ENCODE data around the gene DPPA4. TPM values are rescaled to one million over a fixed set of nuclear protein-coding genes. Genes with fewer than 3 reads are reported as not detected.

DPPA4 gene
- total RNA-seq, 1 experiment from 2014 or later, result not detected

DNA sequence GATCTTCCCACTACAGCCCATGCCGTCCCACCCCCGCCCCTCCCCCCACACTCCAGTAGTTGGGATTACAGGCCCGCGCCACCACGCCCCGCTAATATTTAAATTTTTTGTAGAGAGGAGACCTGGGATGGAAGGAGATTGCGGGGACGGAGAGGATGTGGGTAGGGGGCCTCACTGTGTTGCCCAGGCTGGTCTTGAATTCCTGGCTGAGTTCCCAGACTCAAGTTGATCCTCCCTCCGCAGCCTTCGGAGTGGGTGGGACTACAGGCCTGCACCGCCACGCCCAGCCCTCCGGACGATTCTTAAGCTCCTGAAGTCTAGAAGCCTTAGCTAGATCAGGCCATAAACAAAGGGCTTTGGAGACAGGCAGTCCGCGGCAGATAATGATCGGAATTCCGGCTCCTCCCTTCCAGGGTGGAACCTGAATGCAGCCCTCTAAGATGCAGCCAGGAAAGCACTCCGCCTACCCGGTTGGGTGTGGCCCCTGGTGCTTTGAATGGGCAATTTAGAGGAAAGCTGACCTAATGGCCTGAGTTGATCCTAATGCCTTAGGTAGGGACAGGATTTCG lies 21.1 kb downstream of the DPPA4 start, which contains the start of gene DPPA2:
TSS of gene DPPA2 (minus strand) at position 356 of the 569 bp plus-strand sequence. CDS start 1,975 bp downstream, outside the sequence.
- H2AFZ ChIP-seq, result 0 out of 2 replicates have a peak within 1 kb of the TSS, but pooled peaks have one; percentile 59
- H3K27me3 ChIP-seq (ENCODE audit: insufficient read depth, low read depth), result no peaks in the 10 kb centered on the region
- H3K9me2 ChIP-seq (ENCODE audit: insufficient read depth), result no peaks in the 10 kb centered on the region
- BruUV-seq (replicated peaks), result no TSS peak
- H3K9me3 ChIP-seq (ENCODE audit: insufficient read depth, low read depth), result no peaks in the 10 kb centered on the region; the same call in 1 of the 2 replicates
- no peak within 1 kb of the TSS for H3K4me3 ChIP-seq
- H3F3A ChIP-seq (ENCODE audit: insufficient read depth, low read depth), result no peaks in the 10 kb centered on the region
- POLR2A ChIA-PET (ENCODE audit: unreplicated experiment), result no interaction called here
- CTCF ChIA-PET, result no interaction called here
- H3K79me2 ChIP-seq (ENCODE audit: low read depth), result no peaks in the 10 kb centered on the region
- no peak within 1 kb of the TSS for H3K4me2 ChIP-seq
- no peak within 1 kb of the TSS for H3K27ac ChIP-seq
- intact Hi-C loops (cut with micrococcal nuclease; ENCODE audit: unreplicated experiment), result no loop called here
- H4K20me1 ChIP-seq (ENCODE audit: insufficient read depth), result no peaks in the 10 kb centered on the region
- no peak for DNase-seq
- TF ChIP-seq EZH2 (IDR thresholded peaks at IDR 0.05; ENCODE audit: low read depth), result no peak
- TF ChIP-seq, protein P1, sequence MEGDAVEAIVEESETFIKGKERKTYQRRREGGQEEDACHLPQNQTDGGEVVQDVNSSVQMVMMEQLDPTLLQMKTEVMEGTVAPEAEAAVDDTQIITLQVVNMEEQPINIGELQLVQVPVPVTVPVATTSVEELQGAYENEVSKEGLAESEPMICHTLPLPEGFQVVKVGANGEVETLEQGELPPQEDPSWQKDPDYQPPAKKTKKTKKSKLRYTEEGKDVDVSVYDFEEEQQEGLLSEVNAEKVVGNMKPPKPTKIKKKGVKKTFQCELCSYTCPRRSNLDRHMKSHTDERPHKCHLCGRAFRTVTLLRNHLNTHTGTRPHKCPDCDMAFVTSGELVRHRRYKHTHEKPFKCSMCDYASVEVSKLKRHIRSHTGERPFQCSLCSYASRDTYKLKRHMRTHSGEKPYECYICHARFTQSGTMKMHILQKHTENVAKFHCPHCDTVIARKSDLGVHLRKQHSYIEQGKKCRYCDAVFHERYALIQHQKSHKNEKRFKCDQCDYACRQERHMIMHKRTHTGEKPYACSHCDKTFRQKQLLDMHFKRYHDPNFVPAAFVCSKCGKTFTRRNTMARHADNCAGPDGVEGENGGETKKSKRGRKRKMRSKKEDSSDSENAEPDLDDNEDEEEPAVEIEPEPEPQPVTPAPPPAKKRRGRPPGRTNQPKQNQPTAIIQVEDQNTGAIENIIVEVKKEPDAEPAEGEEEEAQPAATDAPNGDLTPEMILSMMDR (conservative IDR thresholded peaks at IDR 0.05), result no peak
- no peaks in the 10 kb centered on the region for H3K4me1 ChIP-seq (replicated peaks; ENCODE audit: insufficient read depth)
- no peaks in the 10 kb centered on the region for H3K36me3 ChIP-seq (ENCODE audit: low read depth)

- Histone ChIP-seq H3K9me2 (ENCODE audit: insufficient read depth) (no peaks in the 10 kb centered on the region), H3F3A (ENCODE audit: insufficient read depth, low read depth) (no peaks in the 10 kb centered on the region), H3K79me2 (ENCODE audit: low read depth) (no peaks in the 10 kb centered on the region), H3K36me3 (ENCODE audit: low read depth) (no peaks in the 10 kb centered on the region), H3K27me3 (ENCODE audit: insufficient read depth, low read depth) (no peaks in the 10 kb centered on the region), H3K4me1 (replicated peaks; ENCODE audit: insufficient read depth) (no peaks in the 10 kb centered on the region), H3K4me3 (no peak overlapping the region), H3K27ac (no peak overlapping the region), H3K4me2 (no peak overlapping the region), H3K9me3 (ENCODE audit: insufficient read depth, low read depth) (no peaks in the 10 kb centered on the region; the same call in 1 of the 2 replicates), H2AFZ (no peak overlapping the region), H4K20me1 (ENCODE audit: insufficient read depth) (no peaks in the 10 kb centered on the region)
- no peak for DNase-seq
- no TSS peak for BruUV-seq (replicated peaks)
- intact Hi-C loops (cut with micrococcal nuclease; ENCODE audit: unreplicated experiment), result no loop called here
- TF ChIP-seq, protein P1 (conservative IDR thresholded peaks at IDR 0.05), result no peak
- TF ChIP-seq EZH2 (IDR thresholded peaks at IDR 0.05; ENCODE audit: low read depth), result no peak
- ChIA-PET CTCF (no interaction called here), POLR2A (ENCODE audit: unreplicated experiment) (no interaction called here)
Observed at GRCh38 chr3:109313061-109313460, 24.3 kb downstream of the DPPA4 start.

DNA sequence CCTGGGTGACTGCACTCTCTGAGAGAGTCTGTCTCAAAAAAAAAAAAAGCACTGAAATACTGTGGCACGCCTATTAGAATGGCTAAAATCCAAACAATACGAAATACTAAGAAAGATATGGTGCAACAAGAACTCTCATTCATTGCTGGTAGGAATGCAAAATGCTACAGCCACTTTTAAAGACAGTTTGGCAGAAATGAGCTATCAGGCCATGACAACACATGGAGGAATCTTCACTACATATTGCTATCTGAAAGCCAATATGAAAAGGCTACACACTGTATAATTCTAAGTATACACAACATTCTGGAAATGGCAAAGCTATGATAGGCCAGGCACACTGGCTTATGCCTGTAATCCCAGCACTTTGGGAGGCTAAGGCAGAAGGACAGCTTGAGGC lies 39.9 kb downstream of the DPPA4 start:
- H3K27ac ChIP-seq, result no peak overlapping the region
- H3K27me3 ChIP-seq (ENCODE audit: insufficient read depth, low read depth), result peaks cover 5% of the 10 kb centered on the region; the same call in 1 of the 2 replicates
- intact Hi-C loops (cut with micrococcal nuclease; ENCODE audit: unreplicated experiment), result no loop called here
- no peaks in the 10 kb centered on the region for H3K36me3 ChIP-seq (ENCODE audit: low read depth)
- no peaks in the 10 kb centered on the region for H3K9me3 ChIP-seq (ENCODE audit: insufficient read depth, low read depth)
- ChIA-PET CTCF (no interaction called here), POLR2A (ENCODE audit: unreplicated experiment) (no interaction called here)
- H3K9me2 ChIP-seq (ENCODE audit: insufficient read depth), result no peaks in the 10 kb centered on the region
- no peak overlapping the region for H2AFZ ChIP-seq
- H3K79me2 ChIP-seq (ENCODE audit: low read depth), result no peaks in the 10 kb centered on the region
- no peak overlapping the region for H3K4me3 ChIP-seq
- no TSS peak for BruUV-seq (replicated peaks)
- H3K4me2 ChIP-seq, result no peak overlapping the region
- no peaks in the 10 kb centered on the region for H3F3A ChIP-seq (ENCODE audit: insufficient read depth, low read depth)
- H3K4me1 ChIP-seq (replicated peaks; ENCODE audit: insufficient read depth), result no peaks in the 10 kb centered on the region
- no peak for TF ChIP-seq EZH2 (IDR thresholded peaks at IDR 0.05; ENCODE audit: low read depth)
- DNase-seq, result no peak
- no peaks in the 10 kb centered on the region for H4K20me1 ChIP-seq (ENCODE audit: insufficient read depth)

- POLR2A ChIA-PET (ENCODE audit: unreplicated experiment), result no interaction called here
- no peak for DNase-seq
- no peaks in the 10 kb centered on the region for H3K9me3 ChIP-seq (ENCODE audit: insufficient read depth, low read depth)
- no peaks in the 10 kb centered on the region for H4K20me1 ChIP-seq (ENCODE audit: insufficient read depth)
- no peak overlapping the region for H2AFZ ChIP-seq
- H3K4me2 ChIP-seq, result no peak overlapping the region
- no peaks in the 10 kb centered on the region for H3K4me1 ChIP-seq (replicated peaks; ENCODE audit: insufficient read depth)
- H3K79me2 ChIP-seq (ENCODE audit: low read depth), result no peaks in the 10 kb centered on the region
- CTCF ChIA-PET, result interaction anchor here (0.7 kb wide), 2 partner anchors 19 to 647 kb away, joined by 3 to 7 read pairs; no protein-coding TSS in a partner anchor
- H3K9me2 ChIP-seq (ENCODE audit: insufficient read depth), result no peaks in the 10 kb centered on the region
- no peaks in the 10 kb centered on the region for H3K36me3 ChIP-seq (ENCODE audit: low read depth)
- H3K27me3 ChIP-seq (ENCODE audit: insufficient read depth, low read depth), result no peaks in the 10 kb centered on the region
- no peaks in the 10 kb centered on the region for H3F3A ChIP-seq (ENCODE audit: insufficient read depth, low read depth)
- no peak overlapping the region for H3K27ac ChIP-seq
- H3K4me3 ChIP-seq, result no peak overlapping the region
- TF ChIP-seq, protein P1 (conservative IDR thresholded peaks at IDR 0.05), result no peak
- TF ChIP-seq EZH2 (IDR thresholded peaks at IDR 0.05; ENCODE audit: low read depth), result no peak
- intact Hi-C loops (cut with micrococcal nuclease; ENCODE audit: unreplicated experiment), result no loop called here
- BruUV-seq (replicated peaks), result no TSS peak
Observed at GRCh38 chr3:109284071-109284470, 53.3 kb downstream of the DPPA4 start.
